HG03565 (cell line): ENCODE data around the gene PID1.

ENCODE experiments used
- ATAC-seq: cut with Tn5 transposase; IDR thresholded peaks from one replicate; pipeline ENCODE4 v1.9.1; 2021; ENCODE audit warnings: mild to moderate bottlenecking, moderate library complexity; ENCODE audit not compliant: unreplicated experiment

Gene PID1

GRCh38 chr2:229037621-229038020, 233.5 kb downstream of the PID1 start:
- no peak for ATAC-seq

- ATAC-seq, result no peak
These were observed 237.3 kb downstream of the PID1 start for GRCh38 chr2:229033816-229034215.

- no peak for ATAC-seq
These were observed 238.4 kb downstream of the PID1 start for GRCh38 chr2:229032608-229033234.

- no peak for ATAC-seq
These were observed 243.6 kb downstream of the PID1 start for GRCh38 chr2:229027353-229028105.

GRCh38 chr2:229025653-229026052, 245.4 kb downstream of the PID1 start:
- ATAC-seq, result no peak

GRCh38 chr2:229022652-229023051, 248.4 kb downstream of the PID1 start:
- ATAC-seq, result no peak

- no peak for ATAC-seq
These were observed 249.0 kb downstream of the PID1 start for GRCh38 chr2:229022071-229022470.

GRCh38 chr2:229009816-229010215, 261.3 kb downstream of the PID1 start:
- ATAC-seq, result no peak

- no peak for ATAC-seq
These were observed 267.8 kb downstream of the PID1 start for GRCh38 chr2:229003256-229003655.

GRCh38 chr2:229001196-229001595, 269.9 kb downstream of the PID1 start:
- ATAC-seq, result no peak

- ATAC-seq, result no peak
These were observed 271.8 kb downstream of the PID1 start for GRCh38 chr2:228999326-228999725.

- no peak for ATAC-seq
These were observed 282.3 kb downstream of the PID1 start for GRCh38 chr2:228988786-228989185.

GRCh38 chr2:228987441-228988155, 283.5 kb downstream of the PID1 start:
- no peak for ATAC-seq

- no peak for ATAC-seq
These were observed 284.1 kb downstream of the PID1 start for GRCh38 chr2:228986961-228987360.

GRCh38 chr2:228983700-228984099, 287.4 kb downstream of the PID1 start:
- no peak for ATAC-seq

- no peak for ATAC-seq
These were observed 296.9 kb downstream of the PID1 start for GRCh38 chr2:228974169-228974568.
